ENCODE measurements around the gene KAT6B. TPM values are rescaled to one million over a fixed set of nuclear protein-coding genes. Genes with fewer than 3 reads are reported as not detected.
"Not testable (repeated sequence)": the region's sequence is repeated elsewhere in the genome, so short reads cannot be mapped to it uniquely, and the experiment has no call there.

KAT6B gene
- total and polyA plus RNA-seq, 2 donors (not counting 1 experiment from before 2014, with no cell fraction given): 8.6 to 111 TPM

DNA sequence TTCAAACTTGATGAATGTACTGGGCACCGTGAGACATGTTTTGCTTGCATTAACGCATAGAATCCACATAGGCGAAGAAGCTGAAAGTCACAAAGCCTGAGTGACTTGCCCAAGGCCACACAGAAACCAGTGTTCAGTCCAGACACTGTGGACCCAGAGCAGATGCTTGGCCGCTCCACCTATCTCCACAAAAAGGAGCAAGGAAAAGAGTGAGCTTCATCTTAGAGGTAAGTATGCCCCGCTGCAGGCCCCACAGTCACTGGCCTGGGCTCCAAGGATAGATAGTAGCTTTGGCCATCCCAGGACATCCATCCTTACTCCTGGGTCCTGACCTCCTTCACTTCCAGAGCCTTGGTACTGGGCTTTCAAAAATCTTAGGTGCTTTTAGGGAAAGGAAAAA, 224.9 kb downstream of the KAT6B start:
- no peaks in the 10 kb centered on the region for H3K79me2 ChIP-seq (ENCODE audit: control insufficient read depth, insufficient read depth, low read length)
- no peak overlapping the region for H3K27ac ChIP-seq (ENCODE audit: low read length in 2 of 2)
- no peak for ATAC-seq (ENCODE audit: low read depth)
- intact Hi-C loops (cut with micrococcal nuclease): no loop called here
- H3K27me3 Mint-ChIP-seq: peaks cover 3% of the 10 kb centered on the region
- H3K4me3 ChIP-seq (ENCODE audit: control extremely low read depth in 1 of 5, extremely low read depth in 1 of 5, insufficient read depth in 1 of 5, low read depth in 2 of 5, low read length in 4 of 5): no peak overlapping the region
- H3K9ac ChIP-seq (ENCODE audit: low read length): no peak overlapping the region
- no peaks in the 10 kb centered on the region for H3K9me3 ChIP-seq (ENCODE audit: control extremely low read depth in 1 of 3, control insufficient read depth in 2 of 3, insufficient read depth in 1 of 3, low read length in 2 of 3)
- H3K4me2 ChIP-seq (replicated peaks; ENCODE audit: low read depth, low read length, poor library complexity, severe bottlenecking): no peak overlapping the region
- H3K4me1 Mint-ChIP-seq: no peaks in the 10 kb centered on the region
- H4K20me1 ChIP-seq (ENCODE audit: control insufficient read depth, insufficient read depth, low read length, poor library complexity, severe bottlenecking): no peaks in the 10 kb centered on the region
- ChIA-PET POLR2A (no interaction called here), CTCF (no interaction called here)
- H3K4me1 ChIP-seq (ENCODE audit: control insufficient read depth in 2 of 2, insufficient read depth in 2 of 2, low read length in 2 of 2): no peaks in the 10 kb centered on the region
- H3K36me3 ChIP-seq (replicated peaks in 1 of 2; ENCODE audit: control extremely low read depth in 1 of 2, control insufficient read depth in 1 of 2, extremely low read depth in 1 of 2, insufficient read depth in 2 of 2, low read length in 1 of 2): no peaks in the 10 kb centered on the region
- no peak overlapping the region for H3K27ac Mint-ChIP-seq
- DNase-seq: no peak
- TF ChIP-seq EZH2 (IDR thresholded peaks at IDR 0.05; ENCODE audit: borderline replicate concordance, insufficient read depth, low read depth, low read length, poor library complexity, severe bottlenecking): no peak
- TF ChIP-seq, protein P1, sequence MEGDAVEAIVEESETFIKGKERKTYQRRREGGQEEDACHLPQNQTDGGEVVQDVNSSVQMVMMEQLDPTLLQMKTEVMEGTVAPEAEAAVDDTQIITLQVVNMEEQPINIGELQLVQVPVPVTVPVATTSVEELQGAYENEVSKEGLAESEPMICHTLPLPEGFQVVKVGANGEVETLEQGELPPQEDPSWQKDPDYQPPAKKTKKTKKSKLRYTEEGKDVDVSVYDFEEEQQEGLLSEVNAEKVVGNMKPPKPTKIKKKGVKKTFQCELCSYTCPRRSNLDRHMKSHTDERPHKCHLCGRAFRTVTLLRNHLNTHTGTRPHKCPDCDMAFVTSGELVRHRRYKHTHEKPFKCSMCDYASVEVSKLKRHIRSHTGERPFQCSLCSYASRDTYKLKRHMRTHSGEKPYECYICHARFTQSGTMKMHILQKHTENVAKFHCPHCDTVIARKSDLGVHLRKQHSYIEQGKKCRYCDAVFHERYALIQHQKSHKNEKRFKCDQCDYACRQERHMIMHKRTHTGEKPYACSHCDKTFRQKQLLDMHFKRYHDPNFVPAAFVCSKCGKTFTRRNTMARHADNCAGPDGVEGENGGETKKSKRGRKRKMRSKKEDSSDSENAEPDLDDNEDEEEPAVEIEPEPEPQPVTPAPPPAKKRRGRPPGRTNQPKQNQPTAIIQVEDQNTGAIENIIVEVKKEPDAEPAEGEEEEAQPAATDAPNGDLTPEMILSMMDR (IDR thresholded peaks at IDR 0.05): no peak
- no peak overlapping the region for H3K4me3 Mint-ChIP-seq
- H2AFZ ChIP-seq (ENCODE audit: insufficient read depth, low read depth, low read length, poor library complexity, severe bottlenecking): no peak overlapping the region
- H3K27me3 ChIP-seq (replicated peaks in 1 of 4; ENCODE audit: control extremely low read depth in 1 of 4, control insufficient read depth in 3 of 4, insufficient read depth in 4 of 4, low read length in 3 of 4): no peaks in the 10 kb centered on the region
- 96% methylated on average over 4 of the region's 5 CpGs for WGBS (ENCODE audit: insufficient coverage)
- H3K9me3 Mint-ChIP-seq (ENCODE audit: insufficient read depth): no peaks in the 10 kb centered on the region

DNA sequence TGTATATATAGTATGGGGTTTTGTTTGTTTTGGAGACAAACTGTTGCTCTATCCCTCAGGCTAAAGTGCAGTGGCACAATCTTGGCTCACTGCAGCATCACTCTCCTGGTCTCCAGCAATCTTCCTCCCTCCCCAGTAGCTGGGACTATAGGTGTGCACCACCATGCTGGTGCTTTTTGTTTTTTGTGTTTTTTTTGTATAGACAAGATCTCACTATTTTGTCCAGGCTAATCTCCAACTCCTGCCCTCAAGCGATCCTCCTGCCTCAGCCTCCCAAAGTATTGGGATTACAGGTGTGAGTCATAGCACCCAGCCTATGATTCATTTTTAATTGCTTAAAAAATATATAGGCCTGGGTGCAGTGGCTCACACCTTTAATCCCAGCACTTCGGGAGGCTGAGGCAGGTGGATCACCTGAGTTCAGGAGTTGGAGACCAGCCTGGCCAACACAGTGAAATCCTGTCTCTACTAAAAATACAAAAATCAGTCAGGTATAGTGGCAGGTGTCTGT, 229.6 kb downstream of the KAT6B start:
- H2AFZ ChIP-seq (ENCODE audit: insufficient read depth, low read depth, low read length, poor library complexity, severe bottlenecking); H3K4me1 ChIP-seq (ENCODE audit: control insufficient read depth in 2 of 2, insufficient read depth in 2 of 2, low read length in 2 of 2); H3K9me3 Mint-ChIP-seq (ENCODE audit: insufficient read depth); H3K27ac ChIP-seq (ENCODE audit: low read length in 2 of 2); H3K4me3 ChIP-seq (ENCODE audit: control extremely low read depth in 1 of 5, extremely low read depth in 1 of 5, insufficient read depth in 1 of 5, low read depth in 2 of 5, low read length in 4 of 5); H3K9ac ChIP-seq (ENCODE audit: low read length); H3K9me3 ChIP-seq (ENCODE audit: control extremely low read depth in 1 of 3, control insufficient read depth in 2 of 3, insufficient read depth in 1 of 3, low read length in 2 of 3); ATAC-seq (ENCODE audit: low read depth); H3K36me3 ChIP-seq (replicated peaks in 1 of 2; ENCODE audit: control extremely low read depth in 1 of 2, control insufficient read depth in 1 of 2, extremely low read depth in 1 of 2, insufficient read depth in 2 of 2, low read length in 1 of 2); CTCF ChIA-PET; H3K4me3 Mint-ChIP-seq; H3K27me3 Mint-ChIP-seq; intact Hi-C loops (cut with micrococcal nuclease); H3K27ac Mint-ChIP-seq; H3K4me2 ChIP-seq (replicated peaks; ENCODE audit: low read depth, low read length, poor library complexity, severe bottlenecking); H3K27me3 ChIP-seq (replicated peaks in 1 of 4; ENCODE audit: control extremely low read depth in 1 of 4, control insufficient read depth in 3 of 4, insufficient read depth in 4 of 4, low read length in 3 of 4); H3K4me1 Mint-ChIP-seq; POLR2A ChIA-PET; DNase-seq; H3K79me2 ChIP-seq (ENCODE audit: control insufficient read depth, insufficient read depth, low read length); H4K20me1 ChIP-seq (ENCODE audit: control insufficient read depth, insufficient read depth, low read length, poor library complexity, severe bottlenecking): not testable (repeated sequence)
- WGBS (ENCODE audit: insufficient coverage): 100% methylated on average over 1 of the region's 2 CpGs
